Measurements from ENCODE around the gene PDE8A.

Gene PDE8A

DNA sequence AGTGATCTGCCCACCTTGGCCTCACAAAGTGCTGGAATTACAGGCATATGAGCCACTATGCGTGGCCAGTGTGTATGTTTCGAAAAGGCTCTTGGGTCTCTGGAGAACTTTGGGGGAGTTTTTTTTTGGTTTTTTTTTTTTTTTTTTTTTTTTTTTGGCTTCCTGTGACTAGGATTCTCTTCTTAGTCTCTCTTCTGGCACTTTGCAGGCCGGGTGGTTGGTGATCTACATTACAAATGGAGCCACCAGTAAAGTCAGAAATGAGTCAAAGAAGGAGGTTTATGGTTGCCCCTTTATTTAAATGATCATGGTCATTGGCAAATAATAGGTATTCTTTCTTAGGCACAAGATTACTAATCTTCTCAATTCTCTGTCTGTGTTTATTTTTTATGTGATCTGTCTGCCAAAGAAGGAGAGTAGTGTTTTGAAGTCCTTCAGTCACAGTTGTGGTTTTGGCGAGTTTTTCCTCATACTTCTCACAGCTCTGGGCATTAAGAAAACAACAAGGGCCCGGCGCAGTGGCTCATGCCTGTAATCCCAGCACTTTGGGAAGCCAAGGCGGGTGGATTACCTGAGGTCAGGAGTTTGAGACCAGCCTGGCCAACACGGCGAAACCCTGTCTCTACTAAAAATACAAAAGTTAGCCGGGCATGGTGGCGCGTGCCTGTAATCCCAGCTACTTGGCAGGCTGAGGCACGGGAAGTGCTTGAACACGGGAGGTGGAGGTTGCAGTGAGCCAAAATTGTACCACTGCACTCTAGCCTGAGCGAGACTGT is 38.3 kb downstream of the PDE8A start:
- no peaks in the 10 kb centered on the region for H3K9me3 ChIP-seq (ENCODE audit: severe bottlenecking)
- DNase-seq: no peak
- H3K36me3 ChIP-seq: no peaks in the 10 kb centered on the region
- no peak overlapping the region for H3K27ac ChIP-seq
- no peak overlapping the region for H3K4me3 ChIP-seq (ENCODE audit: low read depth, low read length)
- TF ChIP-seq, protein P1, sequence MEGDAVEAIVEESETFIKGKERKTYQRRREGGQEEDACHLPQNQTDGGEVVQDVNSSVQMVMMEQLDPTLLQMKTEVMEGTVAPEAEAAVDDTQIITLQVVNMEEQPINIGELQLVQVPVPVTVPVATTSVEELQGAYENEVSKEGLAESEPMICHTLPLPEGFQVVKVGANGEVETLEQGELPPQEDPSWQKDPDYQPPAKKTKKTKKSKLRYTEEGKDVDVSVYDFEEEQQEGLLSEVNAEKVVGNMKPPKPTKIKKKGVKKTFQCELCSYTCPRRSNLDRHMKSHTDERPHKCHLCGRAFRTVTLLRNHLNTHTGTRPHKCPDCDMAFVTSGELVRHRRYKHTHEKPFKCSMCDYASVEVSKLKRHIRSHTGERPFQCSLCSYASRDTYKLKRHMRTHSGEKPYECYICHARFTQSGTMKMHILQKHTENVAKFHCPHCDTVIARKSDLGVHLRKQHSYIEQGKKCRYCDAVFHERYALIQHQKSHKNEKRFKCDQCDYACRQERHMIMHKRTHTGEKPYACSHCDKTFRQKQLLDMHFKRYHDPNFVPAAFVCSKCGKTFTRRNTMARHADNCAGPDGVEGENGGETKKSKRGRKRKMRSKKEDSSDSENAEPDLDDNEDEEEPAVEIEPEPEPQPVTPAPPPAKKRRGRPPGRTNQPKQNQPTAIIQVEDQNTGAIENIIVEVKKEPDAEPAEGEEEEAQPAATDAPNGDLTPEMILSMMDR (IDR thresholded peaks at IDR 0.05; ENCODE audit: low read depth, low read length): no peak
- no peaks in the 10 kb centered on the region for H3K27me3 ChIP-seq (ENCODE audit: insufficient read depth, low read depth, severe bottlenecking)

DNA sequence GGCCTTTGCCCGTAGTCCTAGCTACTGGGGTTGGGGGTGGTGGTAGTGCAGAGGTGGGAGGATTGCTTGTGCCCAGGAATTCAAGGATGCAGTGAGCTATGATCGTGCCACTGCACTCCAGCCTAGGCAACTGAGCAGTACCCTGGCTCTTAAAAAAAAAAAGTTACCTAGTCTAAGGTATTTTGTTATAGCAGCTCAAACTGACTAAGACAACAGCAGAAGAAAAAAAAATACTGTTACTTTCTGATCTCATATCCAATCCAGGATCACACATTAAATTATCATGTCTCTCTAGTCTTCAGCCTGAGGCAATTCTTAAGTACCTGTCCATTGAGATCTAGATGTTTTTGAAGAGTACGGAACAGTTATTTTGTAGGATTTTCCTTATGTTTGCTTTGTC is 39.8 kb downstream of the PDE8A start:
- no peaks in the 10 kb centered on the region for H3K36me3 ChIP-seq
- DNase-seq: no peak
- no peak overlapping the region for H3K27ac ChIP-seq
- H3K27me3 ChIP-seq (ENCODE audit: insufficient read depth, low read depth, severe bottlenecking): no peaks in the 10 kb centered on the region
- TF ChIP-seq, protein P1 (IDR thresholded peaks at IDR 0.05; ENCODE audit: low read depth, low read length): no peak
- H3K4me3 ChIP-seq (ENCODE audit: low read depth, low read length): no peak overlapping the region
- H3K9me3 ChIP-seq (ENCODE audit: severe bottlenecking): no peaks in the 10 kb centered on the region

DNA sequence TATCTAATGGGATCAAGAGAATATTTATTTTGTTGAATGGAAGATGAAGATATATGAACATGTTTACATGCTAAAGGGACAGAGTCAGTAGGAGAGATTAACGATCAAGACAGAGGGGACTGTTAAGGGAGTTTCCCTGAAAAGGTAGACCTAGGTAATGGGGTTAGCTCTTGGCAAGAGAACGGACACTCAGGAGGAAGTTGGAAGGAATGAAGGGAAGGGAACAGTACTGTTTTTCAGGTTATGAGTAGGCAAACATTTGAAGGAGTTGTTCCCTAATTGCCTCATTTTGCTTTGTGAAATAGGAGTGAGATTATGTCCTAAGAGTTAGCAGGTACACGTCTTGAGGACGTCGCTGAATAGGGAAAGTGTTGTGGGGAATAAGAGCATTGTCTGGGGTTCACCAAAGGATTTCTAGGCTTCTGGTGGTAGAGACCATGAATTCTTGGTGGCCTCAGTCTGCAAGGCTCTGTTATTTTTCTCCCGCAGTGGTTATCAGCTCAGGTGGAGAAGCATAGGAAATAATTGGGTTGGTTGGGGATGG is 41.3 kb downstream of the PDE8A start:
- H3K27me3 ChIP-seq (ENCODE audit: insufficient read depth, low read depth, severe bottlenecking): no peaks in the 10 kb centered on the region
- H3K27ac ChIP-seq: no peak overlapping the region
- DNase-seq: no peak
- TF ChIP-seq, protein P1 (IDR thresholded peaks at IDR 0.05; ENCODE audit: low read depth, low read length): no peak
- H3K36me3 ChIP-seq: no peaks in the 10 kb centered on the region
- no peaks in the 10 kb centered on the region for H3K9me3 ChIP-seq (ENCODE audit: severe bottlenecking)
- H3K4me3 ChIP-seq (ENCODE audit: low read depth, low read length): no peak overlapping the region

DNA sequence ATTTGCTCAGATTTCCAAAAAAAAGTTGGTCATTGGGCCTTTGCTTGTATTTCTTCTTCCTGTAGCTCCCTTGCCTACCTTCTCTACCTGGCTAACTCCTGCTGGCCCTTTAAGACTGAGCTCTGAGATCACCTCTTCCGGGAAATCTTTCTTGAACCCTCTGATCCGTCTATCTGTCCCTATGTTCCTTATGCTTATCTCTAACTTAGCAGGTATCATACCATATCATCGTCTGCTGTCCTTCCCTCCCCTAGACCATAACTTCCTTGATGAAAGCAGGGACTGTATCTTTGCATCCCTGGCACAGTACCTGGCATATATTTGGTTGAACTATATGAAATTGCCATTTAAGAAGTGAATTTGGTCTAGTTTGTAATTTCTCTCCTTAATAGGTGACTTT is 42.3 kb downstream of the PDE8A start:
- H3K27ac ChIP-seq: no peak overlapping the region
- TF ChIP-seq, protein P1 (IDR thresholded peaks at IDR 0.05; ENCODE audit: low read depth, low read length): no peak
- no peak for DNase-seq
- H3K27me3 ChIP-seq (ENCODE audit: insufficient read depth, low read depth, severe bottlenecking): no peaks in the 10 kb centered on the region
- H3K4me3 ChIP-seq (ENCODE audit: low read depth, low read length): no peak overlapping the region
- H3K9me3 ChIP-seq (ENCODE audit: severe bottlenecking): no peaks in the 10 kb centered on the region
- no peaks in the 10 kb centered on the region for H3K36me3 ChIP-seq

DNA sequence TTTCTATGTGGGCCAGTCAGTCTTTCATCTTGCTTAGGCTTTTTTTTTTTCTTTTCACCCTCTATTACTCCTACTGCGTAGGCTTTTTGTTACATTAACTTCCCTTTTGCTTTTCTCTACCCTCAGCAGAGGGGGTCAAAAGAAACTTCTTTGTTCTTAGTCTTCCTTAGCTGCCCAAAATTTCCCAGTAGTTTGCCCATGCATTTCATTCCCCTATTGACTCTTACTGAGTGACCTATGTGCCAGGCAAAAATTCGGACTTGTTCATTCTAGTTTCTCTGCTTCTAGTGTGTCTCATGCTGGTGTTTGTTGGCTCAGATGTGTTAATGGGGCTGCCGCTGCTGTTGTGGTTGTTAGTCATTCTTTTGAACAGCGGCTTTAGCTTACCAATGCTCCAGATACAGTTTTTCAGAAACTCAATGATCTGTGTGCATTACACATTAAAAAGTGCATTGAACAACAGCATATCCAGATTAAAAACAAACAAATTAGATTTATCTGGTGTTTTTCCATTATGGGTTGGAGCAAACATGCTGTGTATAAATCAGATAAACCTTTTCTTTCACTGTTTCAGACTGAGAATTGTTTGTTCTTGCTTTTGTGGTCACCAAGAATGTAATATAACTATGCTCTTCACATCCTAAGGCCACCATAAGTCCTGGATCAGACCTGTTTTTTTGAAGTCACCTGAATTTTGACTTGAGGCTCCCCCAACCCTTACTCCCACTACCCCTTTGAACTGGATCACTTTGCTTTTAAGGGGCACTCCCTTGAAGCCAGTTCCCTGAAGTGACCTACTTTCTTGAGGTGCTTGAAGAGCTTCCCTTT is 43.1 kb downstream of the PDE8A start:
- no peak overlapping the region for H3K27ac ChIP-seq
- no peaks in the 10 kb centered on the region for H3K9me3 ChIP-seq (ENCODE audit: severe bottlenecking)
- H3K27me3 ChIP-seq (ENCODE audit: insufficient read depth, low read depth, severe bottlenecking): no peaks in the 10 kb centered on the region
- no peak overlapping the region for H3K4me3 ChIP-seq (ENCODE audit: low read depth, low read length)
- DNase-seq: no peak
- H3K36me3 ChIP-seq: no peaks in the 10 kb centered on the region
- TF ChIP-seq, protein P1 (IDR thresholded peaks at IDR 0.05; ENCODE audit: low read depth, low read length): no peak
